GM18868 (cell line): ENCODE results near the gene XIRP2.
"Not testable (repeated sequence)": the region's sequence is repeated elsewhere in the genome, so short reads cannot be mapped to it uniquely, and the experiment has no call there.

ENCODE experiments used
- ATAC-seq: cut with Tn5 transposase; IDR thresholded peaks from one replicate; pipeline ENCODE4 v1.9.1; 2021; ENCODE audit warnings: mild to moderate bottlenecking, moderate library complexity; ENCODE audit not compliant: unreplicated experiment

The XIRP2 gene

DNA sequence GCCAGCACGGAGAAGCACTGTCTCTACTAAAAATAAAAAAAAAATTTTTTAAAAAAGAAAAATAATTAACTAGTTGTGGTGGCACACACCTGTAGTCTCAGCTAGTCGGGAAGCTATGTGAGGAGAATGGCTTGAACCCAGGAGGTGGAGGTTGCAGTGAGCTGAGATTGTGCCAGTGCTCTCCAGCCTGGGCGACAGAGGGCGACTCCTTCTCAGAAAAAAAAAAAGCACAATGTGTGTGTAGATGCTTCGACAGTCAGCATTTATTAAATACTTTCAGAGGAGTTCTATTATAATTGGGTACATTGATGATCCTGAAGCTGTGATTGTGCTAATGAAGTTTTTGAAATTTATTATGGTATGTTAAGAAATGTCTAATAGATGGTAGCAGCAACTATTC is 46.5 kb downstream of the XIRP2 start:
- no peak for ATAC-seq

DNA sequence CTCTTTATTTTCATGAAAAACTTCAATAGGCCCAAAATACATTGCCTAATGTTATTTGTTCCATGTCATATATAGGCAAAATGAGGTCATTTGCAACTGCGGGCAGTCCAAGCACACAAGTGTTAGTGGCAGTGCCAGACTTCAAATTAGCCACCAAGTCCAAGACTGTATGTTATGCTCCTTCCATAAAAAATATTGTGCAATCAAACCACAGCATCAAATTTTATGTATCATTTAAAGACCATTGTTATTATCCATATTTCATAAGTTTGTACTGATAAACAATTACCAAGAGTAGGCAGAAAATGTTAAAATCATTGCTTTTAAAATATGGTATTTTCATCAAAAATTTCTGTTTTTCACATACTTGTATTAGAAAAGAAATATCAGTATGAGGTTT is 54.1 kb downstream of the XIRP2 start:
- ATAC-seq: no peak

DNA sequence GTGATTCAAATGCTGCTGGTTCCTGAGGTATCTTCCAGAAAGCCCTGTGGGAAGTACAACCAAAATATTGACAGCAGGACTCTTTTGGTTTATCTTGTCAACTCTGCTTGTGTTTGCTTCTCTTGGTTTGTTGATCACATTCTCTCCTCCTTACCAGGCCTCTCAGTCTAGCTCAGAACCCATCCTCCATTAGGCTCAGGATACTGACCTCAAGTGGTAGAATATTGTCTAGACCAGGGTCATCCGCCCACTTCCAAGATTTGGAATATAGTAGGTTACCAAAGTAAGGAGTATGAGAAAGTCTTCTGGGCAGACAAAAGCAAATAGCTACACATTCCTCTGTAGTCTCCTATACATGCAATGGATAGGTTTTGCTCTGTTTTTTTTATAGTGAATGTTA is 56.6 kb downstream of the XIRP2 start:
- no peak for ATAC-seq

DNA sequence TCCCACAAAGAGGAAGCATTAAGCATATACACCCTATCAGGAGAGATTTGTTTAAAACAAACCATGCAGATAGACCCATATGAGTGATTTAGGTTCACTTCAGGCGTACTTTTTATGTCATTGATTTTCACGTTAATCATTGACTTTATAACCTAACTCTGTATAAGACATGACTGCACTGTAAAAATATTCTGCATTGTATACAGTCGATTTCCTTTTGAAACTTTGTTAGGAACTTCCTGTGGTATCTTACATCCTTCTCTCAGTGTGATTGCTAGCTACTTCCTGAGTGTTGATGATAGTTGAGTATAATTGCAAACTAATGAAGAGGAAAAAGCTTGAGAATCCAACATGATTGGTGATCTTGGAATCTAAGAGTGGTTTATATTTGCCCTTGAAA is 69.4 kb downstream of the XIRP2 start:
- no peak for ATAC-seq

DNA sequence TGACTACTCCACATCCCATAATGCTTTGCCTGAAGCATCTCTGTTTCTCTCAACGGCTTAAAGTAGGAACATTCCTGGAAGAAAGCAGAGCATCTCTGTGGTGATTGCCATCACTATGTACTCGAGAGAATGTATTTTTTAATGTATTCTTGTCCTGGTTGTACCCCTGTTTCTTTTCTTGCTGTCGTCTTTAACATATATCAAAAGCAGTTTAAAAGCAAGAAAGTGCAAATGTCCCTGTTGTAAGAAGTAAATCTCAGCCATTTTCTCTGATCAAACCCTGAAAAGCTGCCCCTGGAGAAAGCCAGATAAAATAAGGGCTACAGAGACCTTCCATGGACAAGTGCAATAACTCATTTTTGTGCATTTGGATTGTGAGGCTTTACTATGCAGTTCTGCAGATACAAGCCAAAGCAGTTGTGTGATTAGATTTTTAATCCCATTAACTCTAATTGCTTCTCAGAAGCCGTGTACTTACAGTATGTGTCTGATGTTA is 70.8 kb downstream of the XIRP2 start:
- ATAC-seq: no peak

DNA sequence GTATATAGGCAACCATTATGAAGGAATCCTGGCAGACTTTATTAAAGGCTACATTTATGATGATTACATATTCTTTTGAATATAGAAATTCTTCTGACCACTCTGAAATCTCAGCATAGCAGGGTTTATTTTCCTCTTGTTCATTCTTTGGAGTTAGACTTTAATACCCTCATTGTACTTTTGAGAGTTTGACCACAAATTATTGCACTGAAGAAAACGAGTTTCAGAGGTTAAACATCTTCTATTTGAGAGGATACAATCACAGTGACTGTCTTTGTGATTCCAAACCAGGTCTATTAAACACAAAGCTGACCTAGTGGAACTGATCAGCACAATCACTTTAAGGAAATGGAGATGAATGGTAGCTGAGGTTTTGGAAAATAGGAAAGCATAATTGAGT is 71.3 kb downstream of the XIRP2 start:
- ATAC-seq: no peak

DNA sequence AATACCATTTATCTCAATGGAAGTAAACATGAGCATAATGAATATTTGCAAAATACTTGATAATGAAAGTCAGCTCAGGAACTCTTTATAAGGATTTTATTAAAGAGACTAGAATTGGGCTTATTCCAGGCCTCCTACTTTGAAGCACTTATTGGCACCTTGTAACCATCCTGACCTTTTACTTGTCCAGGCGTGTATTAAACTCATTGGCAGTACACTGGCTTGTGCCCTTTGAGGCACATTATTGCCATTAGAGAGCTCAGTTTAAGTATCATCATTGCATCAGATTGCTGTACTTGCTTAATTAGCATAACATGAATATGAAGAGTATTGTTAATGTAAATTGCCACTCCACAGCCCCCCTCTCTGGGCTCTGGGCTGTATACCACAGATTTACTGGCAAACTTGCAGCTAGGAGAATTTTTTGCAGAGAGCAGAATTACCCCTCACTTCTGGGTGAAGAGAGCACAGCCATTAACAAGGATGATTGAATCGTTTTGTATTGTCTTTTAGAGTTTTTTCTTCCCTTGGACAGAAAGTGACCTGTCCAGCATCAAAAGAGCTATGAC is 72.5 kb downstream of the XIRP2 start:
- no peak for ATAC-seq

DNA sequence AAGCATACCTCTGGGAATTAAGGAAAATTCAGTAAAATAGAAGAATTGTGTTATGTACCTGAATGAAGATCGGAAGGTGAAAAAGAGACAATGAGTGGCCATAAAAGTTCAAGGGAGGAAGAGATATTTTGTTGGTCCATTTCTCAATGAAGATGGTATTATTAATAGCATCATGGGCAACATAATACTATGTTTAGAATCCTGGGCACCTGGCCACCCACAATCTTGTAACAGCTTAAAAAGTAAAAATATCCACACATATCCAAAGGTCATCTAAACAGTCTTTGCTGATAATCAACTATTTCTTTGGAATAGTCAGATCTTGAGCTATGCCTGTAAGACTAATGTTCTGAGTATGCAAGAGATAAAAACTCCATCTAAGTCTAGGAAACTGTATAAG is 73.7 kb downstream of the XIRP2 start:
- no peak for ATAC-seq

DNA sequence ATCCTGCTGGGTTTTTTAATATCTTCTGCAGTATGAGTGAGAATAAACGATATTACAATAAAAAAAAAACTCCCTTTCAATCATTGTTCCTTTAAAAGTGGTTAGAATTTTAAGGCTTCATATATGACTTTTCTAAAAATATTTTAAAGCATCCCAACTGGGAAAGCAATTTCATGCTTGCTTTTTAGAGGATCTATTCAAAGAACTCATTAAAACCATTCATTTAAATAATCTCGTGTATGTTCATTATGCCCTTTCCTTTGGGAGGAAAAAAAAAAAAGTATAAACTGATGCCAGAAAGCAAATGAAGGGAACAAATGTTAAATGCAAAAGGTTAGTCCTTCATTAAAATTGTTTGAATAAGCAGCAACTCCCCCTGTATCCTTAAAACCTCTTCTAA is 81.2 kb downstream of the XIRP2 start:
- no peak for ATAC-seq

DNA sequence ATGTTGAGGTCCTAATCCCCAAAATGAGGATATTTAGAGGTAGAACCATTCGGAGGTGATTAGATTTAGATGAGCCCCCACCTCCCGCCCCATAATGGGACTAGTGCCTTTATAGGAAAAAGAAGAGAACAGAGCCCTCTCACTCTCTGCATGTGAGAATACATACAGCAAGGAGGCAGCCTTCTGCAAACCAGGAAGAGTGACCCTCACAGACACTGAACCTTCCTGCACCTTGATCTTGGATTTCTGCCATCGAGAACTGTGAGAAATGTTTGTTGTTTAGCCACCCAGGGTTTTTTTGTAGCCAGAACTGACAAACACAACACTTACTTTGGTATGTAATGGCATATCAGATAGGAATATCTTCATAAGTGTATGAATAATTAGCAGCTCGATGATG is 83.7 kb downstream of the XIRP2 start:
- no peak for ATAC-seq

DNA sequence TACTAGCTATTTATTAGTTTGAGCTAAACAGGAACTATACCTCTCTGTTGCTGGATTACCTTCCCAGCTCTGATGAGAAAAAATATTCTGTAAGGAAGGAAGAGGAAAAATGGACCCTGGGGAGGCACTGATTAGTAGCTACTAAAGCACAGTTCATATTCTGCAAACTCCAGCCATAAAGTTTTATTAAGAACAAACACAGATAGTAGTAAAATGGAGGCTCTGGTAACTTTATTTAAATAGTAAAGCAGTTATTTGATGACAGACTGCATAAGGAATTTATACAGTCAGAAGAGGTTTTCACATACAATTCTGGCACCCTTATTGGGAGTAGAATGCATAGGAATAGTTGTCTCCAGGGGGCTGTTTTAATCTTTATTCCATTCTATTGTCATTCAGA is 84.1 kb downstream of the XIRP2 start:
- ATAC-seq: no peak

DNA sequence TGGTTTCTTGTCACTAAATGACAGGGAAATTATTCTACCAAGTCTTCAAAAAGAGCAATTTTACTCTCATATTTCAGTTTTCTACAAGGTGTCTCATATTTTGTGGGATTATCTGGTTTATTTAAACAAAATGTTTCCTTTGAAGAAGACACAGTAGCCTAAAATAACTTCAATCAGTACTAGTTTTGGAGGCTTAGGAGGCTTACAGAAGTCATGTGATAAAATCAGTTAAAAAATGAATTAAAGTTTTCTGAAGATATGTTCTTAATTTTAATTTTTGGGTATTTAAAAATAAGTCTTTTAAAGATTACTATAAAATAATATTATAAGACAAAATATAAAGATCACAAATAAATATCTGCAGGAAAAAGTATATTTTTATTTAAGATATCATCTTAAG is 95.9 kb downstream of the XIRP2 start:
- ATAC-seq: no peak

DNA sequence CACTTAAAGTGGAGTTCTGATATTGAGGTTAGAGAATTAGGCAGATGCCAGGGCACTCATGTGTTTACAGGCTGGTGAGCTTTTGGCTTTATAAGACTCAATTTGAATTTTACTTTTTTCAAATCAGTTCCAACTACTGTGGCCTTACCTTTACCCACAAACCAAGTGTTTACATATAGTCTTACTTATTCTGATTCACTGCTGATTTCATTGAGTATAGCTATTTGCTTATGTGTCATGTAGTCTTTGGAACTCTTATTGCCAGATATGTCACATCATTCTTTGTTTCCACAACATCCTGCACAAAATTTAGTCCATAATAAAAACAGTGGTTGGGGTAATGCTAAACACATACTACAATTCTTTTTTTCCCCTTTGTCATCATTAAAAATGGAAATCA is 96.5 kb downstream of the XIRP2 start:
- ATAC-seq: no peak

DNA sequence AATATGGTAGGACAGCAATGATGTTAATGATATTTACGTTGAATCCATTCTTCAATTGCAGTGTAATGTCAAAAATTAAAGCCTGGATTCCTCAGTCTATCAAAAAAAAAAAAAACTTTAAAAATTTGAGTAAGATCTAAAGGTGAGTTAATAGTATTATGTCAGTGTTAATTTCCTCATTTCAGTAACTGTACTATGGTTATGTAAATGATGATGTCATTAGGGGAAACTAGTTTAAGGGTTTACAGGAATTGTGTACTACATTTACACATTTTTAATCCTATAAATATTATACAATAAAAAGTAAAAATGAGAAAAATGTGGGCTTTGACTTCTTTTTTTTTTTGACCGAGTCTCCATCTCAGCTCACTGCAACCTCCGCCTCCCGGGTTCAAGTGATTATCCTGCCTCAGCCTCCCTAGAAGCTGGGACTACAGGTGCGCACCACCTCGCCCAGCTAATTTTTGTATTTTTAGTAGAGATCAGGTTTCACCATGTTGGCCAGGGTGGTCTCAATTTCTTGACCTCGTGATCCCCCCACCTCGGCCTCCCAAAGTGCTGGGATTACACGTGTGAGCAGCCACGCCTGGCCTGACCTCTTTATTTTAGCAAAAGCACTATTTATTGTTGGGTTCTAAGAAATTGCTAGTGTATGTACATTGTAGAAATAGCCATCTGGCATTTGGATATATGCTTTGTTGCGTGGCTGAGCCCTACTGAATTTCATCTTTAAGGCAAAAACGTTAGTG is 106.5 kb downstream of the XIRP2 start:
- ATAC-seq: no peak

DNA sequence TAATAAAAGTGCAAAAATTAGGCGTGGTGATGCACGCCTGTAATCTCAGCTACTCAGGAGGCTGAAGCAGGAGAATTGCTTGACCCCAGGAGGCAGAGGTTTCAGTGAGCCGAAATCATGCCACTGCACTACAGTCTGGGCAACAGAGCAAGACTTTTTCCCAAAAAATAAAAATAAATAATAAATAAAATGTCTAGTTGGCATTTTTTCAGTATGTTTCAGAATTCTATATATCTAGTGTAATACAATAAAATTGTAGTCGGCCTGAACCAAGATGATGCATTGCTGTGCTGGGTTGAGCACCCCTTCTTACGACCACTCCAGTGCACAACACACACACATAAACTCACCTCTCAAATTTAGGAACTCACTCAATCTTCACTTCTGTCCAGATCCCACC is 108.2 kb downstream of the XIRP2 start:
- ATAC-seq: no peak

DNA sequence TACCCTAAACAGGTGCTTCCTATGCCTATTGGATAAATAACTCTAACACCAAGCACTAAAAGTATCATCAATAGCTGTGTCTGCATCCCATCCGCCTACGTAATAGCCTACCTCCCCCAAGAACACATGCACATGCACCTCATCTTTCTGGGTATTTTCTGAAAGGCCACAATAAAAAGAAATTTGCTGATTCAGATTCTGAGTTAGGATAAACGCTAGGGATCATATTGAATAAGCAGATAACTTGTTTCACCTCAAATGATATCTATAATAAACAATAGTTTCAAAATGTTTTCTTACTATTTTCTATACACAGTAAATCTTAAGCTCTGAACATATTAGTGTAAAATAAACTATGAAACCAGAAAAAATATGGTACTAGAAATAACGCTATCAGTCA is 112.9 kb downstream of the XIRP2 start:
- ATAC-seq: no peak

DNA sequence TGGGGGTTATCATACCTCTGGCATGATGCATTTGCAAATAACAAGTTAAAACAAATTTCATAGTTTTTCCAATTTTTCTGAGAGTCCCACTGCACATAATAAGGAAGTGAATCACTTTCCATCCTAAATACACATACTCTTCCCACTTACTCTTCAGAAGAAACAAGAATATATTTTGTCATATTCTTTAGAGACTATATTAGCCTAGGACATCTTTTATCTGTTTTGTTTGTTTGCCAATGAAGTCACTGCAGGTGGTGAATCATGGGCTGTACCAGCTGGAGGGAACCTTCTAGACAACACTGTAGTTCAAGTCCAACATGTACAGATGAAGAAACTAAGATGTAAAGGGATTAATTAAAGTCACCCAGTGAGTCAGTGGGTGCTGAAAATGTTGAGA is 116.8 kb downstream of the XIRP2 start:
- no peak for ATAC-seq

DNA sequence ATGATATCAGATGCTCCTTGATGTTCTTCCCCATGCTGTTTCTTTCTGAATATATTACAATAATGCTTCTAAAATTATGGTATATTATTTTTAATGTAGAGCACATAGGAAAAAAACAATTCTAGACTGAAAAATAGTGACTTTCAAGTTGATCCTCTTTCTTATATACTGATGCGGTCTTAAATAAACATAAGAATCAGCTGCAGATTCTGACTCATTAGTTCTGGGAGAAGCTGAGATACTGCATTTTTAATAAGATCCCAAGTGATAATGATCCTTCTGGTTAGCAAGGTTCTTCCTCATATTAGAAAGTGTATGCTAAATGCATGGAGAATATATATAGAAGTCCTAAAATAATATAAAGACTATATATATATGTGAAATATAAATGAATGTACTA is 124.9 kb downstream of the XIRP2 start:
- ATAC-seq: no peak

DNA sequence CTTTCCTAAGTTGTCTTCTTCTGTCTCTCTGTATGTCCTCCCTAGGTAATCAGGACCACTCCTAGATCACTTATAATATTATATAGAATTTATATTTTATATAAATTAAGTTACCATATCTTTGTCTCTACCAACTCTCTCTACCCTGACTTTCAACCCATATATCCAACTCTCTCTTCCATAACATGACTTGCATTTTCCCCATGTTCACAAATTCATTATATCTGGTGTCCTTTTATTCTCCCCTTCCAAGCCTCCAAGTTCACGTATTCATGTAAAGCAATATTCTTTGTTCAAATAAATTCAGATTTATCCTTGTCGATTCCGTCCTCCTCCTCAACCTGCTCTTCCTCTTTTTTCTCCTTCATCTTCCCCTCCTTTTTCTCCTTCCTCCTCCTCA is 127.5 kb downstream of the XIRP2 start:
- no peak for ATAC-seq

DNA sequence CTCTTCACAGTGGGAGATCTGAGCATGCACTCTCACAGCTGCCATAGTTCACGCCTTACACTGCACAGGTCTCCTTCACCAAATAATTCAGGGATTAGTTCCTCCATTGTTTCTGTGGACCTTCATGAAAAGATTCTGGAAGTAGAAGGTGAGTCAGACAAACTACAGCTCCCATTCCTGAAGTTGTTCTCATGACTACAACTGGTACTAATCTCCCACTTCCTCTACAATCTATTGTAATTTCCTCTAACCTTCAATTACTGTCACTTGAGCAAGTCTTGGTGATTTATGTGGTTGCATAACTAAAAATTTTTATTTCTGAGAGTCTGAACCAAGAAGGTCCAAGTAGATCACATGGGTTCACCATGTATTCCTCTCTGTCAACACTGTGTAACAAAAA is 128.7 kb downstream of the XIRP2 start:
- no peak for ATAC-seq

DNA sequence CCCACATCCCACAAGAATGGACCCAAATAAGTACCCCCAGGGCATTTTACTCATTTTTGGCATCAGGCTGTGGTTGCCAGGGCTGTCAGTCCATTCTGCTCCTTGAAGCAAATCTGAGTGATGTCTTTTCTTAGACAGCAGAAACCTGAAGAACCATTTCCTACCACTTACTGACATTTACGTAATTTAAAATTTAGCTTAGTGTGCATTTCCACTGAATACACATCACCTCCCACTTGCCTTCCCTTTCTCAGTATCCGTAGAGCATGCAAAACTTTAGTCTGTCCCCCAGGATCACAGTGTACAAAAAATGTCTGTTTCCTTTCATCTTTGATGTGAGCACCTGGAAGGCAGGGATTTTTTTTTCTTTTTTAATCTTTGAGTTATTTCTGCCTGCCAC is 130.3 kb downstream of the XIRP2 start:
- no peak for ATAC-seq

DNA sequence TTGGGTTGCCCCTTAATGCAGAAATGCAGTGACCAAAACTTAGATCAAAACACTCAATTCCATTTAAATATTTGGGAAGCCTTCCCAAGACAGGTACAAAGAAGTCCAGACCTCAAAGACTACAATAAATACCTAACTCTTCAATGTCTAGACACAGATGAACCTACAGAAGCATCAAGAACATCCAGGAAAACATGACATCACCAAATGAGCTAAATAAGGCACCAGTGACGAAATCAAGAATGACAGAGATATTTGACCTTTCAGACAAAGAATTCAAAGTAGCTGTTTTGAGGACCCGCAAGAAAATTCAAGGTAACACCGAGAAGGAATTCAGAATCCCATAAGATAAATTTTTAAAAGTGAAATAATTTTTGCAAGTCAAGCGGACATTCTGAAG is 140.2 kb downstream of the XIRP2 start:
- no peak for ATAC-seq

DNA sequence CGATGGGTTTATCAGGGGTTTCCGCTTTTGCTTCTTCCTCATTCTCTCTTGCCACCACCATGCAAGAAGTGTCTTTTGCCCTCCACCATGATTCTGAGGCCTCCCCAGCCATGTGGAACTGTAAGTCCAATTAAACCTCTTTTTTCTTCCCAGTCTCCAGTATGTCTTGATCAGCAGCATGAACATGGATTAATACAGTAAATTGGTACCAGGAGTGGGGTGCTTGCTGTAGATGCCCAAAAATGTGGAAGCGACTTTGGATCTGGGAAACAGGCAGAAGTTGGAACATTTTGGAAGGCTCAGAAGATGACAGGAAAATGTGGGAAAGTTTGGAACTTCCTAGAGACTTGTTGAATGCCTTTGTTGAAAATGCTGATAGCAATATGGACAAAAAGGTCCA is 146.7 kb downstream of the XIRP2 start:
- not testable (repeated sequence) for ATAC-seq
